ENCODE results near the gene DUSP16. TPM values are rescaled to one million over a fixed set of nuclear protein-coding genes. Genes with fewer than 3 reads are reported as not detected.
"Not testable (repeated sequence)": the region's sequence is repeated elsewhere in the genome, so short reads cannot be mapped to it uniquely, and the experiment has no call there.

DUSP16 gene
- polyA plus RNA-seq, 2 of the 4 experiments (the other 2 are of a cell fraction) = 18.2 to 34.7 TPM

DNA sequence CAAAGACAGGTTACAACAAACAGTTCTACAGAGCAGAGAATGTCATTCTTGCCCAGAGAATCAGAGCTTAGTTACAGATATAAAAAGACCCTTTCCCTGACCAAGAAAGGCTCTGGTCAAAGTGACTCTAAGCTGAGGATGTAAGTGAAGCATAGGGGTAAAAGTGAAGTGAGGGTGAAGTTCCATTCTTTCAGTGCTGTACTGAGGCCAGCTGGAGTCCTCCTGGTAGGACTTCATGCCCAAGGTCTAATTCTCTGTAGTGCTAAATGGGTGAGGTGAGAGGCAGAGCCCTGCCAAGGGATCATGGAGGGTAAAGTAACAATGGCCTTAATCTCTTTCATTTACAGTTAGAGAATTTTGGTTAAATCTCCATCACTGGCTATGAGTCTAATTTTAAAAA lies 38.5 kb downstream of the DUSP16 start:
- POLR2A ChIA-PET = no interaction called here
- Histone ChIP-seq H3K27ac (no peak overlapping the region), H3K4me2 (no peak overlapping the region), H3K4me3 (no peak overlapping the region), H3K9me3 (no peaks in the 10 kb centered on the region), H3K4me1 (peaks cover 33% of the 10 kb centered on the region)
- ATAC-seq (no peak; a peak in 1 of 6 replicates), DNase-seq (ENCODE audit: low read depth in 1 of 2, low spot score in 1 of 2) (no peak), FAIRE-seq (no peak)
- CTCF ChIA-PET = interaction anchor here (0.9 to 1.9 kb wide), 3 partner anchors 10 to 132 kb away, joined by 3 to 4 read pairs (median 3); no protein-coding TSS in a partner anchor
- no peak for TF ChIP-seq GATA3 (IDR thresholded peaks at IDR 0.05; ENCODE audit: borderline replicate concordance)
- no peak for TF ChIP-seq EHF (CRISPR knock-in tag; IDR thresholded peaks at IDR 0.05)
- no peak for TF ChIP-seq TP53 (CRISPR knock-in tag; IDR thresholded peaks at IDR 0.05)
- TF ChIP-seq BCL3 (IDR thresholded peaks at IDR 0.05) = no peak
- TF ChIP-seq, protein P1, sequence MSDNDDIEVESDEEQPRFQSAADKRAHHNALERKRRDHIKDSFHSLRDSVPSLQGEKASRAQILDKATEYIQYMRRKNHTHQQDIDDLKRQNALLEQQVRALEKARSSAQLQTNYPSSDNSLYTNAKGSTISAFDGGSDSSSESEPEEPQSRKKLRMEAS (IDR thresholded peaks at IDR 0.05) = no peak
- TF ChIP-seq CHD2 (IDR thresholded peaks at IDR 0.05; ENCODE audit: low read length, partially characterized antibody) = no peak
- no peak for TF ChIP-seq FOXS1 (CRISPR knock-in tag; IDR thresholded peaks at IDR 0.05)
- TF ChIP-seq HOXA7 (CRISPR knock-in tag; IDR thresholded peaks at IDR 0.05) = no peak
- no peak for TF ChIP-seq USF2 (IDR thresholded peaks at IDR 0.05)
- no peak for TF ChIP-seq POLR2A (IDR thresholded peaks at IDR 0.05; ENCODE audit: low read length)
- TF ChIP-seq ZNF302 (CRISPR knock-in tag; IDR thresholded peaks at IDR 0.05) = no peak
- no peak for TF ChIP-seq NR3C1 (IDR thresholded peaks at IDR 0.05)
- TF ChIP-seq TFCP2L1 (CRISPR knock-in tag; IDR thresholded peaks at IDR 0.05) = no peak
- no peak for TF ChIP-seq CHD4 (IDR thresholded peaks at IDR 0.05; ENCODE audit: borderline replicate concordance)
- TF ChIP-seq ELK1 (IDR thresholded peaks at IDR 0.05; ENCODE audit: low read depth, low read length) = no peak
- TF ChIP-seq KDM1A (IDR thresholded peaks at IDR 0.05; ENCODE audit: low read depth) = no peak
- TF ChIP-seq RFX5 (IDR thresholded peaks at IDR 0.05) = no peak
- TF ChIP-seq SMC3 (IDR thresholded peaks at IDR 0.05) = no peak
- no peak for TF ChIP-seq CTCF (IDR thresholded peaks at IDR 0.05)

- ATAC-seq (no peak), DNase-seq (ENCODE audit: low read depth in 1 of 2, low spot score in 1 of 2) (no peak), FAIRE-seq (no peak)
- Histone ChIP-seq H3K4me3 (no peak overlapping the region), H3K9me3 (no peaks in the 10 kb centered on the region), H3K4me1 (peaks cover 30% of the 10 kb centered on the region), H3K27ac (no peak overlapping the region), H3K4me2 (no peak overlapping the region)
- TF ChIP-seq CHD4 (IDR thresholded peaks at IDR 0.05; ENCODE audit: borderline replicate concordance) (no peak), JUNB (IDR thresholded peaks at IDR 0.05) (no peak), ELK1 (IDR thresholded peaks at IDR 0.05; ENCODE audit: low read depth, low read length) (no peak), CHD2 (IDR thresholded peaks at IDR 0.05; ENCODE audit: low read length, partially characterized antibody) (no peak), NFE2L2 (conservative IDR thresholded peaks at IDR 0.05; ENCODE audit: low read length) (no peak), ZSCAN20 (CRISPR knock-in tag; IDR thresholded peaks at IDR 0.05) (no peak), FOXS1 (CRISPR knock-in tag; IDR thresholded peaks at IDR 0.05) (no peak), HMGXB4 (CRISPR knock-in tag; IDR thresholded peaks at IDR 0.05; ENCODE audit: borderline replicate concordance) (no peak), CBX8 (IDR thresholded peaks at IDR 0.05) (no peak), BHLHE40 (IDR thresholded peaks at IDR 0.05; ENCODE audit: low read depth, low read length) (no peak)
- CTCF ChIA-PET = interaction anchor here (0.6 to 1.9 kb wide), 5 partner anchors 13 to 146 kb away, joined by 3 to 4 read pairs (median 3); no protein-coding TSS in a partner anchor
- POLR2A ChIA-PET = interaction anchor here (0.6 kb wide), 1 partner anchor 63 kb away, joined by 3 read pairs; no protein-coding TSS in a partner anchor
Observed at GRCh38 chr12:12523229-12523628, 39.4 kb downstream of the DUSP16 start.

- not testable (repeated sequence) for FAIRE-seq; H3K4me2 ChIP-seq; DNase-seq (ENCODE audit: low read depth in 1 of 2, low spot score in 1 of 2); H3K4me3 ChIP-seq; ATAC-seq; H3K9me3 ChIP-seq; H3K27ac ChIP-seq
- ChIA-PET POLR2A (interaction anchor here (0.6 kb wide), 1 partner anchor 62 kb away, joined by 3 read pairs; no protein-coding TSS in a partner anchor), CTCF (interaction anchor here (0.9 to 1.4 kb wide), 3 partner anchors 14 to 146 kb away, joined by 3 read pairs; no protein-coding TSS in a partner anchor)
- H3K4me1 ChIP-seq = peaks cover 28% of the 10 kb centered on the region
- over 99% methylated on average over 4 of the region's 4 CpGs for WGBS (ENCODE audit: missing lambda C conversion rate)
Observed at GRCh38 chr12:12522657-12523056, 40.0 kb downstream of the DUSP16 start.

All from A549 (cell line).